Peyer's patch (tissue), 4 donors: ENCODE results near the gene TMEM222. TPM values are rescaled to one million over a fixed set of nuclear protein-coding genes. Genes with fewer than 3 reads are reported as not detected.
A peak's percentile ranks its signal among the peaks of the same experiment; 100 is the strongest.

Source experiments
- DNase-seq, 3 donors: peaks; one replicate each; pipeline ENCODE4 v3.0.0-alpha.2; 2017 to 2019
- H3K27ac ChIP-seq, 4 donors: fragments of 200-600 bp; sonication (generic); one replicate each; pipeline ENCODE4 v1.5.1; 2016 to 2019
- H3K27me3 ChIP-seq, 2 donors: fragments of 200-600 bp; sonication (generic); one replicate each; pipeline ENCODE4 v1.5.1; 2019
- H3K36me3 ChIP-seq, 3 donors: fragments of 200-600 bp; sonication (generic); one replicate each; pipeline ENCODE4 v1.5.1; 2016 to 2019
- H3K4me1 ChIP-seq, 4 donors: fragments of 200-600 bp; sonication (generic); one replicate each; pipeline ENCODE4 v1.5.1; 2016 to 2019
- H3K4me3 ChIP-seq, 4 donors: fragments of 200-600 bp; sonication (generic); 1 replicate in 3 of 4; 2 replicates in 1 of 4; pipeline ENCODE4 v1.5.1; 2016 to 2019; ENCODE audit warnings: mild to moderate bottlenecking in 1 of 4
- H3K9me3 ChIP-seq, 4 donors: fragments of 200-600 bp; sonication (generic); one replicate each; pipeline ENCODE4 v1.5.1; 2016 to 2019; ENCODE audit warnings: mild to moderate bottlenecking in 1 of 4
- CTCF ChIP-seq, 6 experiments: fragments of 450-650 bp in 4 of 6; fragments of 200-600 bp in 2 of 6; sonication (generic) in 1 of 6; IDR thresholded peaks; one replicate each; pipeline ENCODE4 v1.5.1; 2017 to 2019; ENCODE audit warnings: antibody characterized with exemption in 6 of 6, mild to moderate bottlenecking in 3 of 6, moderate library complexity in 1 of 6
- POLR2A ChIP-seq, 2 donors: fragments of 450-650 bp; IDR thresholded peaks; one replicate each; pipeline ENCODE4 v1.5.1; 2017; ENCODE audit warnings: antibody characterized with exemption in 2 of 2, mild to moderate bottlenecking in 2 of 2, moderate library complexity in 2 of 2
- total RNA-seq, 4 donors: library from RNA; depleted of rRNA; stranded (reverse); fragments of >200 nt; gene quantifications; one replicate each; pipeline ENCODE4 v1.1.0, GENCODE V29; 2016

TMEM222 gene
- total RNA-seq, 4 donors from 2014 or later = 9.9 to 30.8 (median 25.4) TPM

GRCh38 chr1:27299385-27300271 is 22.3 kb upstream of the TMEM222 start:
- no peaks in the 10 kb centered on the region for H3K27me3 ChIP-seq
- peaks cover 0 to 79% (median 0%) of the 10 kb centered on the region in 3 donors for H3K36me3 ChIP-seq
- peak; percentile 33 to 71 (median 63) for DNase-seq
- peaks cover 0 to 27% (median 0%) of the 10 kb centered on the region in 4 donors for H3K4me1 ChIP-seq
- H3K27ac ChIP-seq = peak overlapping the region; percentile 64 to 88 (median 72)
- no peak overlapping the region for H3K4me3 ChIP-seq
- no peak for TF ChIP-seq CTCF (IDR thresholded peaks at IDR 0.05)
- TF ChIP-seq POLR2A (IDR thresholded peaks at IDR 0.05) = no peak
- H3K9me3 ChIP-seq = no peaks in the 10 kb centered on the region

GRCh38 chr1:27300341-27301051 is 21.5 kb upstream of the TMEM222 start:
- peaks cover 0 to 27% (median 0%) of the 10 kb centered on the region in 4 donors for H3K4me1 ChIP-seq
- DNase-seq = peak; percentile 66 to 88 (median 88)
- H3K4me3 ChIP-seq = no peak overlapping the region
- no peaks in the 10 kb centered on the region for H3K9me3 ChIP-seq
- TF ChIP-seq POLR2A (IDR thresholded peaks at IDR 0.05) = no peak
- TF ChIP-seq CTCF (IDR thresholded peaks at IDR 0.05) = peak; percentile 98 to 99 (median 98)
- peak overlapping the region; percentile 57 to 88 (median 72) for H3K27ac ChIP-seq
- H3K36me3 ChIP-seq = peaks cover 0 to 79% (median 0%) of the 10 kb centered on the region in 3 donors
- no peaks in the 10 kb centered on the region for H3K27me3 ChIP-seq

GRCh38 chr1:27301052-27301422 is 20.9 kb upstream of the TMEM222 start:
- peak overlapping the region in 3 of 4 donors; percentile 69 to 88 (median 76) for H3K27ac ChIP-seq
- H3K9me3 ChIP-seq = no peaks in the 10 kb centered on the region
- H3K4me3 ChIP-seq = no peak overlapping the region
- H3K4me1 ChIP-seq = peaks cover 0 to 27% (median 0%) of the 10 kb centered on the region in 4 donors
- no peak for DNase-seq
- no peaks in the 10 kb centered on the region for H3K27me3 ChIP-seq
- peaks cover 0 to 79% (median 0%) of the 10 kb centered on the region in 3 donors for H3K36me3 ChIP-seq
- TF ChIP-seq CTCF (IDR thresholded peaks at IDR 0.05) = no peak
- TF ChIP-seq POLR2A (IDR thresholded peaks at IDR 0.05) = no peak

- Histone ChIP-seq H3K4me3 (no peak overlapping the region), H3K27me3 (no peaks in the 10 kb centered on the region), H3K36me3 (peaks cover 0 to 81% (median 0%) of the 10 kb centered on the region in 3 donors), H3K9me3 (no peaks in the 10 kb centered on the region), H3K4me1 (peaks cover 0 to 27% (median 0%) of the 10 kb centered on the region in 4 donors), H3K27ac (peak overlapping the region in 1 of 4 donors; percentile 76)
- no peak for DNase-seq
- TF ChIP-seq POLR2A (IDR thresholded peaks at IDR 0.05) (no peak), CTCF (IDR thresholded peaks at IDR 0.05) (no peak)
These were observed 20.3 kb upstream of the TMEM222 start for GRCh38 chr1:27301582-27302199.

GRCh38 chr1:27302612-27303011 is 19.4 kb upstream of the TMEM222 start:
- TF ChIP-seq CTCF (IDR thresholded peaks at IDR 0.05) = no peak
- TF ChIP-seq POLR2A (IDR thresholded peaks at IDR 0.05) = no peak
- no peak overlapping the region for H3K27ac ChIP-seq
- H3K4me1 ChIP-seq = peaks cover 0 to 27% (median 0%) of the 10 kb centered on the region in 4 donors
- no peaks in the 10 kb centered on the region for H3K9me3 ChIP-seq
- H3K27me3 ChIP-seq = no peaks in the 10 kb centered on the region
- H3K4me3 ChIP-seq = no peak overlapping the region
- DNase-seq = no peak
- H3K36me3 ChIP-seq = peaks cover 0 to 77% (median 0%) of the 10 kb centered on the region in 3 donors
